ENCODE data around the gene STX7. TPM values are rescaled to one million over a fixed set of nuclear protein-coding genes. Genes with fewer than 3 reads are reported as not detected.

The STX7 gene
- total and polyA plus RNA-seq, 9 donors: 21.3 to 57.2 (median 44.0) TPM

DNA sequence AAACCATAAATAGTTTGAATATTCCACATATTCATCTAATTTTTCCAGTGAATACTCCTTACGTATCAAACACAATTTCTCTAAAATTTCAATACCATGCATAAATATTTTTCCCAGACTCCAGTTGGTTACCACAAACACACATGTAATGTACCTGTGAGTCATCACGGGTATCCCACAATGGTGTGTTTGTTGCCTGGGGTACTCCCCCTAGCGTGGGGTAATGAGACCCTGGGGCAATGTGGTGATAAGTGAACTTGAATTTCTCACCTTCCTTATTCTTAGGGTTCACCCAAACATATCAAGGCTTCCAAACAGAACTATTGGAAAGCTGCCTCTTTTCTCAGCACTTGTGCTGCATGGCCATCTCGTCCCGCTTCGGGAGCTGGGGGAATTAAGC is 51.0 kb downstream of the STX7 start:
- Histone ChIP-seq H3K4me1 (ENCODE audit: insufficient read depth) (no peaks in the 10 kb centered on the region), H3K36me3 (no peaks in the 10 kb centered on the region), H3K27ac (no peak overlapping the region), H3K9me3 (no peaks in the 10 kb centered on the region), H3K27me3 (no peaks in the 10 kb centered on the region), H3K4me3 (no peak overlapping the region)
- DNase-seq: no peak
- intact Hi-C loops (cut with DNase I): no loop called here
- 74 to 89% (median 87%) methylated on average over 6 of the region's 6 CpGs for WGBS, 3 donors
- TF ChIP-seq EP300 (IDR thresholded peaks at IDR 0.05) (no peak), POLR2A (IDR thresholded peaks at IDR 0.05) (no peak)
- TF ChIP-seq, protein P1, sequence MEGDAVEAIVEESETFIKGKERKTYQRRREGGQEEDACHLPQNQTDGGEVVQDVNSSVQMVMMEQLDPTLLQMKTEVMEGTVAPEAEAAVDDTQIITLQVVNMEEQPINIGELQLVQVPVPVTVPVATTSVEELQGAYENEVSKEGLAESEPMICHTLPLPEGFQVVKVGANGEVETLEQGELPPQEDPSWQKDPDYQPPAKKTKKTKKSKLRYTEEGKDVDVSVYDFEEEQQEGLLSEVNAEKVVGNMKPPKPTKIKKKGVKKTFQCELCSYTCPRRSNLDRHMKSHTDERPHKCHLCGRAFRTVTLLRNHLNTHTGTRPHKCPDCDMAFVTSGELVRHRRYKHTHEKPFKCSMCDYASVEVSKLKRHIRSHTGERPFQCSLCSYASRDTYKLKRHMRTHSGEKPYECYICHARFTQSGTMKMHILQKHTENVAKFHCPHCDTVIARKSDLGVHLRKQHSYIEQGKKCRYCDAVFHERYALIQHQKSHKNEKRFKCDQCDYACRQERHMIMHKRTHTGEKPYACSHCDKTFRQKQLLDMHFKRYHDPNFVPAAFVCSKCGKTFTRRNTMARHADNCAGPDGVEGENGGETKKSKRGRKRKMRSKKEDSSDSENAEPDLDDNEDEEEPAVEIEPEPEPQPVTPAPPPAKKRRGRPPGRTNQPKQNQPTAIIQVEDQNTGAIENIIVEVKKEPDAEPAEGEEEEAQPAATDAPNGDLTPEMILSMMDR (IDR thresholded peaks at IDR 0.05): no peak

DNA sequence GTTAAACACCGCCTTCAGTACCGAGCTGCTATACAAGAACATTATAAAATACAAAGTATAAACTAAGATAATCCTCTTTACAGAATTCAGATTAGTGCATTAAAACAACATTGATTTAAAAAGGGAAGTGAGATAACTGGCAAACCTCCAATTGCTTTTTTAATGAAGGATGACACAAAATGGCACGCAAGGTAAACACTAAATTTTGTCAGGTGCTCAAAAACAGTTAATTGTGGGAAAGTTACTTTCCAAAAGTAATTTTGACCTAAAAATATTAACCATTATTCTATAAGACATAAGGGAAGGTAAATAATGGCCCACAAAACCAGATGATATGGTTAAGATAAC is 53.3 kb downstream of the STX7 start:
- no peaks in the 10 kb centered on the region for H3K36me3 ChIP-seq
- no peak overlapping the region for H3K4me3 ChIP-seq
- no peaks in the 10 kb centered on the region for H3K9me3 ChIP-seq
- intact Hi-C loops (cut with DNase I): no loop called here
- no peaks in the 10 kb centered on the region for H3K4me1 ChIP-seq (ENCODE audit: insufficient read depth)
- no peak for DNase-seq
- TF ChIP-seq, protein P1 (IDR thresholded peaks at IDR 0.05): no peak
- TF ChIP-seq POLR2A (IDR thresholded peaks at IDR 0.05) (no peak), EP300 (IDR thresholded peaks at IDR 0.05) (no peak)
- no peaks in the 10 kb centered on the region for H3K27me3 ChIP-seq
- 81 to 87% (median 82%) methylated on average over 3 of the region's 3 CpGs for WGBS, 3 donors
- no peak overlapping the region for H3K27ac ChIP-seq

DNA sequence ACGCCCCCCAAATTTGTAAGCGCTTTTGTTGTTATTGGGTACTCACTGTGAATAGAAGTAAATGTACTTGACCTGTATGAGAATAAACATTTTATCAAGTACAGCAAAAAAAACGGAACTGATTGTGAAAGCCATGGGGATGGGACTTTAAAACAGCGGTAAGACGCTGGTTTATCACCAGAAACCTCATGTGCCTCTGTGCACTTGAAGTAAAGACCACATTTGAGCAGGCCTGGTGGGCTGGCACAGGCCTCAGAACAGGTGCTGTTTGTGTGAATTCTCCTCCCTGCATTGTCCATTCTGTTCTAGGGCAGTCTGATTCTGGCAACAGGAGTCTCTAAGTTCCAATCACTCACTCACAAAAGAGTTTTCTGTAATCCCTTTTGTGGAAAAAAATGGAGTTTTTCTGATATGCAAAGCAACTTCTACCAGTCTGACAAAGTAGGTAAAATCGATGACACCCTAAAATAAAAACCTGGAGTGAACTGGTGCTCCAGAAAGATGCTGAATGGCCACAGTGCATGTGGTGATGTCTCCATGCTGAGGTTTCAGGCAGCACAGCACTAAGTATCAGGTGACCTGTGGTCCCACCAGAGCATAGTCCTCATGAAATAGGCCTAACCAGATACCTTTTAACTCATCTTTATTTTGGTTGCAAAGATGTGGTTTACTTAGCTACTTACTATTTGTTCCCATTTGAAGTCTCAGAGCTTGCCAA is 53.9 kb downstream of the STX7 start:
- intact Hi-C loops (cut with DNase I): no loop called here
- Histone ChIP-seq H3K4me1 (ENCODE audit: insufficient read depth) (no peaks in the 10 kb centered on the region), H3K36me3 (no peaks in the 10 kb centered on the region), H3K27me3 (no peaks in the 10 kb centered on the region), H3K4me3 (no peak overlapping the region), H3K9me3 (no peaks in the 10 kb centered on the region), H3K27ac (no peak overlapping the region)
- WGBS, 3 donors: 92 to 94% (median 93%) methylated on average over 6 of the region's 6 CpGs
- no peak for DNase-seq
- TF ChIP-seq, protein P1 (IDR thresholded peaks at IDR 0.05): no peak
- no peak for TF ChIP-seq EP300 (IDR thresholded peaks at IDR 0.05)
- TF ChIP-seq POLR2A (IDR thresholded peaks at IDR 0.05): no peak

DNA sequence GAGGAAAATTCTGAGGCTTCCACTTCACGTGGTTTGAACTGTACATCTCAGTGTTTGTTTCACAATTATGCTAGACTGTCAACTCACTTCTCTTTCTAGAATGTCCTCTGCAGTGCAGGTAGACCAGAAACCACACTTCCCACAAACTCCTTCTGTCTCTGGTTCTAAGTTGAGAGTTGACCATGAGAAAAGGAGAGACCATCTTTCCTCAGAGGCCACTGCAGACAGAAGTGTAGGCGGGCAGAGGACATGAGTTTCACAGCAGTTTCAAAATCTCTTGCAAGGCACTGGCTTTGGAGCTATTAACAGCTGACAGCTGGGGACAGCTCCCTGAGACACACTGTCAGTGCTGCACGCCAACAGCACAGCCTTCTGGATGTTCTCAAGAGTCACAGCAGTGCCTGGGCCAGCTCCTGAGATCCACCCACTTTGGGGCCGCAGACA is 56.2 kb downstream of the STX7 start:
- 91 to 97% (median 96%) methylated on average over 4 of the region's 4 CpGs for WGBS, 3 donors
- TF ChIP-seq POLR2A (IDR thresholded peaks at IDR 0.05) (no peak), EP300 (IDR thresholded peaks at IDR 0.05) (no peak)
- TF ChIP-seq, protein P1 (IDR thresholded peaks at IDR 0.05): no peak
- no peaks in the 10 kb centered on the region for H3K4me1 ChIP-seq (ENCODE audit: insufficient read depth)
- H3K27ac ChIP-seq: no peak overlapping the region
- H3K27me3 ChIP-seq: no peaks in the 10 kb centered on the region
- intact Hi-C loops (cut with DNase I): no loop called here
- no peaks in the 10 kb centered on the region for H3K36me3 ChIP-seq
- H3K9me3 ChIP-seq: no peaks in the 10 kb centered on the region
- no peak for DNase-seq
- no peak overlapping the region for H3K4me3 ChIP-seq
